GM18519 (cell line): ENCODE data around the gene KCNQ1.

ENCODE experiments used
- ATAC-seq: cut with Tn5 transposase; IDR thresholded peaks from one replicate; pipeline ENCODE4 v1.9.1; 2021; ENCODE audit warnings: mild to moderate bottlenecking, moderate library complexity; ENCODE audit not compliant: unreplicated experiment, low FRiP score

Gene KCNQ1

GRCh38 chr11:2519862-2520735 lies 75.3 kb downstream of the KCNQ1 start:
- no peak for ATAC-seq

- ATAC-seq, result no peak
Measured at GRCh38 chr11:2520736-2521035, 75.9 kb downstream of the KCNQ1 start.

- ATAC-seq, result no peak
Measured at GRCh38 chr11:2521081-2521732, 76.4 kb downstream of the KCNQ1 start.

GRCh38 chr11:2521733-2522630 lies 77.2 kb downstream of the KCNQ1 start:
- ATAC-seq, result no peak

- no peak for ATAC-seq
Measured at GRCh38 chr11:2522631-2523255, 77.9 kb downstream of the KCNQ1 start.

- ATAC-seq, result no peak
Measured at GRCh38 chr11:2523821-2524391, 79.1 kb downstream of the KCNQ1 start.

DNA sequence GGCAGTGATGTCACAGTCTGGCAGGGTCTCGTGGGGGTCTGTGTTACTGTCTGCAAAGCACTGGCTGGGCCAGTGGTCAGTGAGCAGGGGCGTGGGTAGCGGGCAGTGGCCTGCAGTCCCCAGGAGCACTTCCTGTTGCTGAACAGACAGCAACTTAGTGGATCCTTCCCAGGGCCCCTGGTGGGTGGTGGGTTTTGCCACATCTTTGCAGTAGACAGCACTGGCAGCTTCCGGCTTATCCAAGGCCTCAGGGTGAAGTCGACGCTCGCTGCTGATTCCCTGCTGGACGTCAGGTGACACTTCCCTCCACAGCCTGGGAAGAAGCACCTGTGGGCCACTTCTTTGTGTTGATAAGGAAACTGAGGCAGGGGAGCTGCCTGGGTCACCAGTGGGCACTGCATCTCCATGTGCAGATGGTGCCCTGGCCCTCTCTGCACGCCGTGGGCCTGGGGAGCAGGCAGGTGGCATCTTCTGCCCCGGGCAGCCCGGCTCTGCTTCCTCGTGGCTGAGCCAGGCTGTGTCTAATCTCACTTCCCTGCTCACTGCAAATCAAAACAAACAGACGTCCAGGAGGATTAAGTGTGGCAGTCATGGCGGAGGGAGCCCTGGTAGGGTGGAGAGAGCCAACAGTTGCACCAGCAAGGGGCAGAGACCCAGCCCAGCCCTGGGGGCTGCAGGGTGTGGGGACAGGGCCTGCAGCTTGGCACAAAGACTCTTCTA lies 79.8 kb downstream of the KCNQ1 start:
- no peak for ATAC-seq

- ATAC-seq, result no peak
Measured at GRCh38 chr11:2525166-2525861, 80.5 kb downstream of the KCNQ1 start.

- ATAC-seq, result no peak
Measured at GRCh38 chr11:2525941-2526807, 81.4 kb downstream of the KCNQ1 start.

- ATAC-seq, result no peak
Measured at GRCh38 chr11:2526808-2527381, 82.1 kb downstream of the KCNQ1 start.

GRCh38 chr11:2527621-2528291 lies 82.9 kb downstream of the KCNQ1 start:
- no peak for ATAC-seq

- ATAC-seq, result no peak
Measured at GRCh38 chr11:2528301-2529050, 83.7 kb downstream of the KCNQ1 start.

GRCh38 chr11:2529173-2529572 lies 84.4 kb downstream of the KCNQ1 start:
- no peak for ATAC-seq

- no peak for ATAC-seq
Measured at GRCh38 chr11:2529636-2530035, 84.8 kb downstream of the KCNQ1 start.

GRCh38 chr11:2530131-2530854 lies 85.5 kb downstream of the KCNQ1 start:
- ATAC-seq, result no peak

DNA sequence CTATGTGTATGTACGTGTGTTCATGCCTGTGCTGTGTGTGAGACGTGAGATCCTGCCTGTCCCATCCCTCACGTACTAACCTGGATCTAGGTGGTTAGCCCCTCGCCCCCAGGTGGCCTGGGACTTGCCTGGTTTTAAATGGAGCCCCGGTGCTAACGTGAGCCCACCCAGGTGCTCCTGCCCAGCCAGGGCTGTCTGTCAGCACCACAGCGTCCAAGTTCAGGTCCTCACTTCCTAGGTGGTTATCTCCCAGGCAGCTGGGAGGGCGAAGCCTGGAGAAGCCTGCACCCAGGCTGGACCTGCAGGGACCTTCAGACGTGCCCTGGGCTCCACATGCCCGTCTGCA lies 86.0 kb downstream of the KCNQ1 start:
- no peak for ATAC-seq
